ENCODE measurements around the gene FRMD4B.

- TF ChIP-seq, protein P1, sequence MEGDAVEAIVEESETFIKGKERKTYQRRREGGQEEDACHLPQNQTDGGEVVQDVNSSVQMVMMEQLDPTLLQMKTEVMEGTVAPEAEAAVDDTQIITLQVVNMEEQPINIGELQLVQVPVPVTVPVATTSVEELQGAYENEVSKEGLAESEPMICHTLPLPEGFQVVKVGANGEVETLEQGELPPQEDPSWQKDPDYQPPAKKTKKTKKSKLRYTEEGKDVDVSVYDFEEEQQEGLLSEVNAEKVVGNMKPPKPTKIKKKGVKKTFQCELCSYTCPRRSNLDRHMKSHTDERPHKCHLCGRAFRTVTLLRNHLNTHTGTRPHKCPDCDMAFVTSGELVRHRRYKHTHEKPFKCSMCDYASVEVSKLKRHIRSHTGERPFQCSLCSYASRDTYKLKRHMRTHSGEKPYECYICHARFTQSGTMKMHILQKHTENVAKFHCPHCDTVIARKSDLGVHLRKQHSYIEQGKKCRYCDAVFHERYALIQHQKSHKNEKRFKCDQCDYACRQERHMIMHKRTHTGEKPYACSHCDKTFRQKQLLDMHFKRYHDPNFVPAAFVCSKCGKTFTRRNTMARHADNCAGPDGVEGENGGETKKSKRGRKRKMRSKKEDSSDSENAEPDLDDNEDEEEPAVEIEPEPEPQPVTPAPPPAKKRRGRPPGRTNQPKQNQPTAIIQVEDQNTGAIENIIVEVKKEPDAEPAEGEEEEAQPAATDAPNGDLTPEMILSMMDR (IDR thresholded peaks at IDR 0.05), result no peak
- TF ChIP-seq, protein P2, sequence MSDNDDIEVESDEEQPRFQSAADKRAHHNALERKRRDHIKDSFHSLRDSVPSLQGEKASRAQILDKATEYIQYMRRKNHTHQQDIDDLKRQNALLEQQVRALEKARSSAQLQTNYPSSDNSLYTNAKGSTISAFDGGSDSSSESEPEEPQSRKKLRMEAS (IDR thresholded peaks at IDR 0.05), result no peak
- TF ChIP-seq NR3C1 (IDR thresholded peaks at IDR 0.05) (no peak), EP300 (IDR thresholded peaks at IDR 0.05) (no peak), SMC3 (IDR thresholded peaks at IDR 0.05) (no peak), CBX8 (IDR thresholded peaks at IDR 0.05) (no peak)
Measured at GRCh38 chr3:69290006-69290405, 95.9 kb downstream of the FRMD4B start.

All from A549 (cell line).